Stimulated activated CD8-positive, alpha-beta memory T cell treated with anti-CD3 and anti-CD28 coated beads, Interleukin-12 subunit alpha, Interleukin-12 subunit beta, amount 100 ng/mL, for 4 hours (primary cell): ENCODE data around the gene DPP10.

Experiments
- DNase-seq: peaks from one replicate; pipeline ENCODE4 v3.0.0-alpha.2; 2020; ENCODE audit warnings: low read depth

DPP10 gene

DNA sequence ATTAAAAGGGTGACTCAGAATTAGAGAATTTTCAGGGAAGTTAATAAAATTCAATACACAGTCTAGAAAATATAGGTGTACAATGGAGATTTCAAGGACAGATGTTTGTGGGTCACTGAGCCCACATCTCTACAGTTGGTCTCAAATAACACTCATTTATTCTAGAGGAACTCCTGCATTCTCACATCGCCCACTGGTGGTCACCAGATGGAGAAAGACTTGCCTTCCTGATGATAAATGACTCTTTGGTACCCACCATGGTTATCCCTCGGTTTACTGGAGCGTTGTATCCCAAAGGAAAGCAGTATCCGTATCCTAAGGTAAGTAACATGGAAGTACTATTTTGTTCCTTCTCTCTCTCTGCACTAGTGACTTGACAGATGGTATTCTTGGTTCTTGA is 1297.1 kb downstream of the DPP10 start:
- DNase-seq = no peak

GRCh38 chr2:115746151-115746550 is 1303.7 kb downstream of the DPP10 start:
- no peak for DNase-seq

GRCh38 chr2:115757286-115757685 is 1314.8 kb downstream of the DPP10 start:
- no peak for DNase-seq

DNA sequence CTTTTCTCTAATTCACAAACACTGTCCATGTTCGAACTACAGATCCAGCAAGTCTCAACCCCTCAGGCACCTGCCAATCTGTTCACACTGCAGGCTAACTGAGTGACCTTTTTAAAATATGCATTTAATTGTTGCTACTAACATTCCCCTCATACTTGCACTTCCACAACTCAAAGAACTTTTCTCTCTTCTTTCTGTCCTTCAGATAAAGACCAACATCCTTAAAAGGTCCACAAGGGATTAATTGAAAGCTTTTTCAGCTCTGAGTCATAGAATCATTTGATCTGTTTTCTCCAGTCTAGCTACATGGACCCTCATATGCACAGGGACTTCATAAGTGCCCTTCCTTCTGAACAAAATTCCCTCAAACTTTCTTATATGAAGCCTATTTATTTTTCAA is 1321.2 kb downstream of the DPP10 start:
- no peak for DNase-seq

- no peak for DNase-seq
Observed at GRCh38 chr2:115771516-115771915, 1329.1 kb downstream of the DPP10 start.

GRCh38 chr2:115774361-115774760 is 1331.9 kb downstream of the DPP10 start:
- no peak for DNase-seq

DNA sequence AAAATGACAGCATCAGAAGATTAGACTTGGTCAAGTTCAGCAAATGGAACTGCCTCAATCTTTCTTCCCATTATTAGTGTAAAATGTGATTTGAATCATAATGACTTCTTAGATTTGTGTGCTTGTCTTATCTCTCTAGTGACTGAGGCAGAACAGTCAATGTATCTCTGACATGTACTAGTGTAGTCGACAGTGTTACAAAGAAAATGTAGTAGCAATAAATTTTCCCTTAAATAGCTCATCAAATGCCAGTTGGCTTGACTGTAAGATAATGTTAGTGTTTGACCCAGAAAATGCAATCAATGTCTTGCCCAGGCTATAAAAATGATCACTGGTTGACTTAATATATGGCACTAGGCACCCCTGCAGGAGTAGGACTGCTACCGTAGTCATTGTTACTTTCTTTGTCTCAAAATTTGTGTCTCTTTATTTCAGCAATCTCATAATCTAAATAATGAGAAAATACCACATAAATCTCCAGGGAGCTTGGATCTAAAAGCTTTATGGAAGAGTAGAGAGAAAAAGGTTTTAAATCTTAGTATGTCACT is 1336.7 kb downstream of the DPP10 start:
- DNase-seq = no peak

DNA sequence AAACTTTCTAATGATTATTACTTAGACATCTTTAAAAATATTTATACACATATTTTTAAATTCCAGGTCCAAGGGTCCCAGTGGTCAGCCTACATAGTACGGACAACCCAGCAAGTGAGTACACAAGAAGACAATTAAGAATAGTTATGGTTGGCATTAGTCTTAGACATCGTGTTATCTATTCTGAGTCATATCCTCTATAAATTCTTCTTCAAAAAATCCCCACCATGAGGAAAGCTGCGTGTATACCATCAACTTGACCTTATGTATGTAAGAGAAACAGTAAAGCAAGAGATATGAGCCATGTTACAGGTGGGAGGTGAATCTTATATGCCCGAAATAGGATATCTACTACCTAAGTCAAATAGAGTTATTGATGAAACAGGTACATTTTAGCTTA is 1339.8 kb downstream of the DPP10 start:
- DNase-seq = no peak

DNA sequence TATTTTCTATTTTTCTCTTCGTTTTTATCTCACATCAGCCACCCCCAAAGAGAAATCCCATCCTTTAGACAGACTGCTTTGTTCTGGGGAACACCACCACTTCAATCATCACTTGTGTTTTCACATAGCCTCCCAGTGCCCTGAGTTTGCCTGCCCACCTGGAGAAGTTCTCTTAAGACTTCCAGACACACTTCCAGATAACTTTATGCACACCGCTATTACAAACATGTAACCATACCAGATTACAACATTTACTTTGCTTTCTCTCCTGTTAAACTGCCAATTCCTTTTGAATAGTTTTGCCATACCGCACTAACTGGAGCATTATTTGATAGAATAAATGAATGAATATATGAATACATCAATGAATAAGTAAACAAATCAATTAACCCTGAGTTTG is 1353.6 kb downstream of the DPP10 start:
- DNase-seq = no peak

- no peak for DNase-seq
Observed at GRCh38 chr2:115807276-115807675, 1364.8 kb downstream of the DPP10 start.

DNA sequence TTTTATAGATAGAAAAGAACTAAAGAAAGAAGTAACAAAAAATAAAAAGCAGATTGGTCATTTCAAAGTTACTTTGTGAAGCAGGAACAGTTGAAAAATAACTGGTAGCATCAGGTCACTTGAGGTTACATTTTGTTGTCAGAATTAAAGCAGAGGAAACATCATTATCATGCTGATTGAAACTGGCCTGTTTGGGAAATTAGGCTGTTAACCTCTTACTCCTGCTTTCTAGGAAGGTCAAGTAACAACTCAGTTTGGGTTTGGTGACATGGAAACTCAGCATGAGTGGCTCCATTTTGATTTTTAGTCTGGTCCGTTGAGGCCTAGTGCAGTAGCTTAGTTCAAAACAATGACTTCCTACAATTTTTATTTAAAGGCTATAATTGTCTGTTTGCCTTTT is 1383.5 kb downstream of the DPP10 start:
- DNase-seq = no peak

- DNase-seq = no peak
Observed at GRCh38 chr2:115833196-115833595, 1390.8 kb downstream of the DPP10 start.

- no peak for DNase-seq
Observed at GRCh38 chr2:115838539-115838938, 1396.1 kb downstream of the DPP10 start.

GRCh38 chr2:115842306-115842705 is 1399.9 kb downstream of the DPP10 start:
- no peak for DNase-seq

DNA sequence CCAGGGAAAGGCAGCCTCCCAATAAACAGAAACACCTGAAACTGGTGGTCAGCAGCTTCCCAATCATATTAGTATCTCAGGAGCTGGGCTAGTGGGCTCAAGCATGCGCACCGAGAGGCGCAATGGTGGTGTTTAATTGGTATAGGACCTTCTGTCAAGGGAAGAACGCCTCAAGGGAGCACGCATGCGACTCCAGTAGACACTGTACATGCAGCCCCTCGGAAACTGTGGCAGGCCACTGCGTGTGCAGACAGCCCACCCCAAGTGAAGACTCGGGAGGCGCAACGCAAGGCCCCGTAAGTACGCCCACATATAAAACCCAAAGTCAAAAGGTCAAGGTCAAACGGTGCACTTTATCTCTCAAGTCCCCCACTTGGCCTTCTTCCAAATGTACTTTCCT is 1405.8 kb downstream of the DPP10 start:
- DNase-seq = no peak

GRCh38 chr2:115867024-115867423 is 1424.6 kb downstream of the DPP10 start:
- no peak for DNase-seq

DNA sequence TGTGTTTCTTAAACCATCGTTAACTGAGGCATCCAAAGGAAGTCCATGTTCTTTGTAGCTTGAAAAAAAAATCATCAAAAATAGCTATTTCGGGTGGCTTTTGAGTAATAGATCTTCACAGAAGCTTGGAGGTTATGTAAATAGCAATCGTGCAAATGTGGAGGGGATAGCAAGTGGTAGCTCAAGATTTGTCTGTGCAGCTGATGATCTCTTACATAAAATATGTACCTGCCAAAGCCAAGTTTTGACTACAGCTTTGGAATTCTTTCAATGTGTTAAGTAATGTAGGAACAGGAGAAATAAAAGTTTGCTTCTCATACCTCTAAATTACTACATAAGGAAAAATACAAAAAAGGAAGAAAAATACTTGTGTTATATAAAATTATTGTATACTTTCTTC is 1432.0 kb downstream of the DPP10 start:
- DNase-seq = no peak

DNA sequence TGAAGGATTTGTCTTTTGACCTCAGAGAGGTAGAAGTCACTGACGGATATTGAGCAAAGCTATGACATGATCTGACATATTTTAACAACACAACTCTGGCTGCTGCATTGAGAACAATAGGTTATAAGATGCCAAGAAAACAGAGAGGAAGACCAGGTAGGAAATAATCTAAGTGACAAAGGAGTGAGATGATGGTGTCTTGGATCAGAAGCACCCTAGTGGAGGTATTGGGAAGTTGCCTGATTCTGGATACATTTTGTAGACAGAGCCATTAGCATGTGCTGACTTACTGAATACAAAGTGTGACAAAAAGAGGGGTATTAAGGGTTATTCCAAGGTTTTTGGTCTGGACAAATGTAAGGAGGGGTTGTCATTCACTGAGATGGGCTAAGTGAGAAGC is 1438.1 kb downstream of the DPP10 start:
- DNase-seq = no peak

- DNase-seq = no peak
Observed at GRCh38 chr2:115887209-115887776, 1444.9 kb downstream of the DPP10 start.
